Stimulated activated CD8-positive, alpha-beta memory T cell treated with anti-CD3 and anti-CD28 coated beads, Interleukin-7, amount 100 ng/mL, for 1 hour (primary cell): Measurements from ENCODE around the gene ACBD3.
"Not testable (repeated sequence)": the region's sequence is repeated elsewhere in the genome, so short reads cannot be mapped to it uniquely, and the experiment has no call there.

Experiments used
- DNase-seq, 2 donors: peaks; one replicate each; pipeline ENCODE4 v3.0.0-alpha.2; 2020; ENCODE audit warnings: low read depth in 2 of 2

ACBD3 gene

GRCh38 chr1:226186124-226187018 lies at the start of gene ACBD3:
TSS of gene ACBD3 (minus strand) at chr1:226186741. CDS start at chr1:226186675, 66 bp downstream.
- DNase-seq, result peak; percentile 61 to 67

GRCh38 chr1:226233806-226234205 lies 47.3 kb upstream of the ACBD3 start:
- no peak for DNase-seq

GRCh38 chr1:226233293-226233692 lies 46.8 kb upstream of the ACBD3 start:
- no peak for DNase-seq

GRCh38 chr1:226226601-226227000 lies 40.1 kb upstream of the ACBD3 start:
- no peak for DNase-seq

- no peak for DNase-seq
Measured at GRCh38 chr1:226223786-226224244, 37.3 kb upstream of the ACBD3 start.

- no peak for DNase-seq
Measured at GRCh38 chr1:226223157-226223785, 36.7 kb upstream of the ACBD3 start, which contains the start of gene MIXL1. TSS of gene MIXL1 (plus strand) at chr1:226223664. CDS start at chr1:226223682, 18 bp downstream.

- no peak for DNase-seq
Measured at GRCh38 chr1:226222686-226223085, 36.1 kb upstream of the ACBD3 start.

- DNase-seq, result no peak
Measured at GRCh38 chr1:226220473-226221189, 34.1 kb upstream of the ACBD3 start.

GRCh38 chr1:226217273-226217672 lies 30.7 kb upstream of the ACBD3 start:
- no peak for DNase-seq

- no peak for DNase-seq
Measured at GRCh38 chr1:226216056-226216455, 29.5 kb upstream of the ACBD3 start.

GRCh38 chr1:226215239-226215638 lies 28.7 kb upstream of the ACBD3 start:
- DNase-seq, result no peak

GRCh38 chr1:226212545-226212944 lies 26.0 kb upstream of the ACBD3 start:
- DNase-seq, result no peak

- no peak for DNase-seq
Measured at GRCh38 chr1:226211181-226211821, 24.8 kb upstream of the ACBD3 start.

GRCh38 chr1:226210571-226211176 lies 24.1 kb upstream of the ACBD3 start:
- no peak for DNase-seq

GRCh38 chr1:226209307-226210059 lies 22.9 kb upstream of the ACBD3 start:
- DNase-seq, result no peak

GRCh38 chr1:226207048-226207447 lies 20.5 kb upstream of the ACBD3 start:
- DNase-seq, result no peak

- no peak for DNase-seq
Measured at GRCh38 chr1:226204198-226204597, 17.7 kb upstream of the ACBD3 start.

- no peak for DNase-seq
Measured at GRCh38 chr1:226203655-226204054, 17.1 kb upstream of the ACBD3 start.

GRCh38 chr1:226203240-226203639 lies 16.7 kb upstream of the ACBD3 start:
- no peak for DNase-seq

GRCh38 chr1:226202666-226203065 lies 16.1 kb upstream of the ACBD3 start:
- not testable (repeated sequence) for DNase-seq

- no peak for DNase-seq
Measured at GRCh38 chr1:226202246-226202645, 15.7 kb upstream of the ACBD3 start.
